NCI-H1048 (cell line): Measurements from ENCODE around the gene RNF212.
"Not testable (repeated sequence)": the region's sequence is repeated elsewhere in the genome, so short reads cannot be mapped to it uniquely, and the experiment has no call there.

ENCODE experiments used
- DNase-seq: peaks from one replicate; lab custom pipeline; 2025; lab: John Stamatoyannopoulos, UW

The RNF212 gene

GRCh38 chr4:1113311-1114009 is at the start of gene RNF212:
RNF212 (minus strand) TSS chr4:1113564; CDS start chr4:1113464, 100 bp downstream.
- no peak for DNase-seq

GRCh38 chr4:1160351-1160750 is 47.0 kb upstream of the RNF212 start:
- DNase-seq = no peak

- no peak for DNase-seq
These were observed 42.7 kb upstream of the RNF212 start for GRCh38 chr4:1156069-1156468.

- DNase-seq = no peak
These were observed 42.0 kb upstream of the RNF212 start for GRCh38 chr4:1155314-1155713.

GRCh38 chr4:1154523-1155182 is 41.3 kb upstream of the RNF212 start:
- no peak for DNase-seq

GRCh38 chr4:1154126-1154522 is 40.8 kb upstream of the RNF212 start:
- DNase-seq = no peak

- DNase-seq = no peak
These were observed 40.3 kb upstream of the RNF212 start for GRCh38 chr4:1153567-1154090.

- no peak for DNase-seq
These were observed 38.9 kb upstream of the RNF212 start for GRCh38 chr4:1152290-1152689.

GRCh38 chr4:1151541-1151940 is 38.2 kb upstream of the RNF212 start:
- DNase-seq = no peak

- DNase-seq = no peak
These were observed 37.5 kb upstream of the RNF212 start for GRCh38 chr4:1150875-1151274.

- no peak for DNase-seq
These were observed 26.5 kb upstream of the RNF212 start for GRCh38 chr4:1139860-1140259.

GRCh38 chr4:1137850-1138249 is 24.5 kb upstream of the RNF212 start:
- no peak for DNase-seq

- DNase-seq = no peak
These were observed 23.9 kb upstream of the RNF212 start for GRCh38 chr4:1137063-1137776.

GRCh38 chr4:1136048-1136447 is 22.7 kb upstream of the RNF212 start:
- DNase-seq = no peak

GRCh38 chr4:1133033-1133432 is 19.7 kb upstream of the RNF212 start:
- DNase-seq = no peak

GRCh38 chr4:1130316-1131186 is 17.2 kb upstream of the RNF212 start:
- DNase-seq = peak; percentile 4

- no peak for DNase-seq
These were observed 13.1 kb upstream of the RNF212 start for GRCh38 chr4:1126506-1126905.

- DNase-seq = not testable (repeated sequence)
These were observed 12.1 kb upstream of the RNF212 start for GRCh38 chr4:1125466-1125865.

GRCh38 chr4:1124818-1125217 is 11.5 kb upstream of the RNF212 start:
- DNase-seq = no peak

- DNase-seq = no peak
These were observed 9.1 kb upstream of the RNF212 start for GRCh38 chr4:1122505-1122904.

- no peak for DNase-seq
These were observed 3.5 kb upstream of the RNF212 start for GRCh38 chr4:1116838-1117237.
